ENCODE results near the gene LRPAP1.
"Not testable (repeated sequence)": the region's sequence is repeated elsewhere in the genome, so short reads cannot be mapped to it uniquely, and the experiment has no call there.

The LRPAP1 gene

DNA sequence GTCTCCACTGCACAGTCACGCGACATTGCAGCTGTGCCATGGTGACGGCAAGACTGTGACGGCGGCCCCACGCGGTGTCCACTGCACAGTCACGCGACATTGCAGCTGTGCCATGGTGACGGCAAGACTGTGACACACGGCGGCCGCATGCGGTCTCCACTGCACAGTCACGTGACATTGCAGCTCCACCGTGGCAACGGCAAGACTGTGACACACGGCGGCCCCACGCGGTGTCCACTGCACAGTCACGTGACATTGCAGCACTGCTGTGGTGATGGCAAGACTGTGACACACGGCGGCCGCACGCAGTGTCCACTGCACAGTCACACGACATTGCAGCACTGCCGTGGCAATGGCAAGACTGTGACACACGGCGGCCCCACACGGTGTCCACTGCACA, 32.7 kb upstream of the LRPAP1 start:
- in situ Hi-C loops (cut with HindIII; ENCODE audit: low pct_ligation_motif_present, low pct_unique_long_range_greater_than_20kb, low sequenced_read_pairs); DNase-seq: not testable (repeated sequence)

DNA sequence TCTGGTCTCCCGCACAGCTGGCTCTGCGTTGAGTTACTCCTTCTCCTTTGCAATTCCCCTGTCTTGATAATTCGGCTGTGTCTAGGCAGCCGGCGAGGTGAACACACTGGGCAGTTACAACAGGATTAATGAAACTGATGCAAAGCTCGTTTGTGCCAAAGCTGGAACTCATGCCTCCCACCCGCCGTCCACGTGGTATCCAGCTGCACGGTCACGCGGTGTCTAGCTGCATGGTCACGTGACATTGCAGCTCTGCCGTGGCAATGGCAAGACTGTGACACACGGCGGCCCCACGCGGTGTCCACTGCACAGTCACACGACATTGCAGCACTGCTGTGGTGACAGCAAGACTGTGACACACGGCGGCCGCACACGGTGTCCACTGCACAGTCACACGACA, 31.2 kb upstream of the LRPAP1 start:
- DNase-seq: no peak
- in situ Hi-C loops (cut with HindIII; ENCODE audit: low pct_ligation_motif_present, low pct_unique_long_range_greater_than_20kb, low sequenced_read_pairs): no loop called here

DNA sequence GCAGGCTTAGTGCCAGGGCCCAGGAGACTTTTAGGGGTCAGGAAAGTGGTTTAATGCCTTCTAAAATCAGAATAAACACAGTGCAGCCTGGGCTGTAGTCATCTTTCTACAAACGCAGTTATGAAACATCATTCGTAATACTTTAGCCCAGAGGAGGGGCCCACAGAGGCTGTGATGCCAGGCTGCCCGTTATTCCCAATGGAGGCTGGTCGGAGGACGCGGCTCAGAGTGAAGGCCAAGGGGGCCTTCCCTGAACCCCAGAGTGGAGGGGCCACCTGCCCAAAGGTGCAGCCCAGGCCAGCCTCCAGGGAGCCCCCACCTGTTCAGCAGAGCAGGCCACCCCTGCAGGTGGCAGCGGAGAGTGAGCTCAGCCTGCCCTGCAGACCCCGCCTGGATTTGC, 29.9 kb upstream of the LRPAP1 start:
- in situ Hi-C loops (cut with HindIII; ENCODE audit: low pct_ligation_motif_present, low pct_unique_long_range_greater_than_20kb, low sequenced_read_pairs); DNase-seq: not testable (repeated sequence)

DNA sequence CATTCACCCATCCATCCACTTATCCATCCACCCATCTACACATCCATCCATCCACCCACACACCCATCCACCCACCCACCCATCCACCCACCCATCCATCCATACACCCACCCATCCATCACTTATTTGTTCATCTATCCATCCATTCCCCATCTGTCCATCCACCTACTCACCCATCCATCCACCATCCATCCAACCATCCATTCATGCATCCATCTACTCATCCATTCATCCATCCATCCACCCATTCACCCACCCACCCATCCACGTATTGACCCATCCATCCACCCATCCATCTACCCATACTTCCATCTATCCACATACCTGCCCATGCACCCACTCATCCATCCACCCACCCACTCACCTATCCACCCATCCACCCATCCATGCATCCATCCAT, 28.2 kb upstream of the LRPAP1 start:
- in situ Hi-C loops (cut with HindIII; ENCODE audit: low pct_ligation_motif_present, low pct_unique_long_range_greater_than_20kb, low sequenced_read_pairs); DNase-seq: not testable (repeated sequence)

DNA sequence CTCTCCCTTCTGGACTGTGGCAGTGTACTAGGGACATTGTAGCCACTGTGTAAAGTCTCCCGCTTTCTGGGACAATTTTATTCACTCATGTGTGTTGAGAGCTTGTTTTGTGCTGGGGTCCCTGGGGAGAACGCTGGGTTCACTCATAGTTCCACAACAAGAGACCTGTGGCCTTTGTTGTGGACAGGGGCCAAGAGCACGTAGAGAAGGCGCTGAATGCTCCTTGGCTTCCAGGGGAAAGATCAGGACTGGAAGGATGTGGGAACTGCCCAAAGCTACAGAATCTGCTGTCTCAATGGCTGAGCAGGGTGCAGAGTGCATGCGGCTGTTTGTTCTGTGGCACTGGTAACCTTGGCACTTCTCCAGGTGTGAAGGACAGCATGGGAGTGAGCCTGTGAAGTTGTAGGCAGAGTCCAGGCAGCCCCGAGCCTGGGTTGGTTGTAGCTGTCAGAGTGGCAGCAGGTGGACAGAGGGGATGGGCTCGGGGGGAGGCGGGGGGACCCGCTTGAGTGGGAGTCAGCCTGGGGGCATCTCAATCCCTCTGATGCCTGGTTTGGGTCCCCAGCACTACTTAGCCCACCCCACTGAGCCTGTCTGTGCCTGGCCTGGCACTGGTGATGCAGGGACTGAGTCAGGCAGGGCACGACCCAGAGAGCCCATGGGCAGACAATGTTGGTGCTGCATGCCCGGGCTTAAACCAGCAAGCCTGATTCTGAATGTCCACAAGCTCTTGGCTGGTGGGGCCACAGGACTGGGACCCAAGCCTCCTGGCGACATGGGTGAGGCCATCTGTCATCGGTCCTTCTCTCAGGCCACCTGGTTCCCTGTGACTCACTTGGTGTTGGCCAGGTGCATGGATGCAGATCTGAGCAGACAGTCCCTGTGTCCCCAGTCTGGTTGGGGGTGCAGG, 27.4 kb upstream of the LRPAP1 start:
- in situ Hi-C loops (cut with HindIII; ENCODE audit: low pct_ligation_motif_present, low pct_unique_long_range_greater_than_20kb, low sequenced_read_pairs); DNase-seq: not testable (repeated sequence)

DNA sequence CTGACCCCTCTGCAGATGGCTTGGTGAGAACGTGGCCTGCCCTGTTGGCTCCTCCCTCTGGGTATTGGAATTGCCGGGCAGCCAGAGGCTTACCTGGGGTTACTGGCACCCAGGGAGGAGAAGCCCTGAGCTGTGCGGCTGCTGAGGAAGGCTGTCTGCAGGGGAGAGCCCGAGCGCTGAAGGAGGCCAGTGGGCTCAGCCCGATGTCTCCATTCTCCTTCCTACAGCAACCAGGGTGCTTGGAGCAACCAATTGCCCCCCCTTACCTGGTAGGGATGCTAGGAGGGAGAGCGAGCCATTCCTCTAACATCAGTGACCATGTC, 26.3 kb upstream of the LRPAP1 start:
- in situ Hi-C loops (cut with HindIII; ENCODE audit: low pct_ligation_motif_present, low pct_unique_long_range_greater_than_20kb, low sequenced_read_pairs); DNase-seq: not testable (repeated sequence)

DNA sequence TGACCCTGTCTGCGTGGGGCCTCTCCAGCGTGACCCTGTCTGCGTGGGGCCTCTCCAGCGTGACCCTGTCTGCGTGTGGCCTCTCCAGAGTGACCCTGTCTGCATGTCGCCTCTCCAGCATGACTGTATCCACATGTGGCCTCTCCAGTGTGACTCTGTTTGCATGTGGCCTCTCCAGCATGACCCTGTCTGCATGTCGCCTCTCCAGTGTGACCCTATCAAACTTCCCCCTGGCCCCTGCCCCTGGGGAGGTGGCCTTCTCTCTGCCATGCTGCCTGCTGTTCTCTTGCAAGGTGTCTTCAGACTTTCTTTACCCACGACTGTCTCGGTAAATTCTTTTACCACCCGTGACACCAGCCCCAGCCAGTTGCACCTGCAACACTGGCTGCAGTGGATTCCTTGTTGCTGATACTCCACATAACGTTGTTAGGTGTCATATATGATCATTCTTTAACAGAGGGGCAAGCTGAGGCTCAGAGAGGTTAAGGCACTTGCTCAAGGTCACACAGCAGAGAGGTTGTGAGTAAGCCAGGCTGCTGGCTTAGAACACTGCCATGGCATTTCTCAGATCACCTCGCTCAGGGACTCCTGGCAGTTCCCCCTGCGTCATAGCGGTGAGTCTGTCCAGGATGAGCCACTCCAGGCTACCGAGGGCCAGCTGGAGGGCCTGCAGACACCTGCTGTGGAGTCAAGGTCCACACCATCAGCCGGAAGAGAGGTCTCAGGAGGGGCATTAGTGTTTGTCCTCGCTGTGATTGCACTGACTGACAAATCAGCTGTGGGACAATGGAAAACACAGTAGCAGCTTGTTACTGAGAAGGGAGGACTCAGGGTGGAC, 25.7 kb upstream of the LRPAP1 start:
- in situ Hi-C loops (cut with HindIII; ENCODE audit: low pct_ligation_motif_present, low pct_unique_long_range_greater_than_20kb, low sequenced_read_pairs); DNase-seq: not testable (repeated sequence)

DNA sequence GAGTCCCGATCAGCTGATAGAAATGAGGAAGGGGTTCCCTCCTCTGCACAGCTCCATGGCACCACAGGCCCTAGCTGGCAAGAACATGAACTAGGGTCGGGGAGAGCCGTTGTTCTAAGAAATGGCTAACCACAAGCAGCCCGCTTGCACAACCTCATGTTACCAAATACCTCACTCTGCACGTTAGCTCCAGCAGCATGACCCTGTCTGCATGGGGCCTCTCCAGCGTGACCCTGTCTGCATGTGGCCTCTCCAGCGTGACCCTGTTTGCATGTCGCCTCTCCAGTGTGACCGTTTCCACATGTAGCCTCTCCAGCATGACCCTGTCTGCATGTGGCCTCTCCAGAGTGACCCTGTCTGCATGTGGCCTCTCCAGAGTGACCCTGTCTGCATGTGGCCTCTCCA, 24.9 kb upstream of the LRPAP1 start:
- DNase-seq; in situ Hi-C loops (cut with HindIII; ENCODE audit: low pct_ligation_motif_present, low pct_unique_long_range_greater_than_20kb, low sequenced_read_pairs): not testable (repeated sequence)

DNA sequence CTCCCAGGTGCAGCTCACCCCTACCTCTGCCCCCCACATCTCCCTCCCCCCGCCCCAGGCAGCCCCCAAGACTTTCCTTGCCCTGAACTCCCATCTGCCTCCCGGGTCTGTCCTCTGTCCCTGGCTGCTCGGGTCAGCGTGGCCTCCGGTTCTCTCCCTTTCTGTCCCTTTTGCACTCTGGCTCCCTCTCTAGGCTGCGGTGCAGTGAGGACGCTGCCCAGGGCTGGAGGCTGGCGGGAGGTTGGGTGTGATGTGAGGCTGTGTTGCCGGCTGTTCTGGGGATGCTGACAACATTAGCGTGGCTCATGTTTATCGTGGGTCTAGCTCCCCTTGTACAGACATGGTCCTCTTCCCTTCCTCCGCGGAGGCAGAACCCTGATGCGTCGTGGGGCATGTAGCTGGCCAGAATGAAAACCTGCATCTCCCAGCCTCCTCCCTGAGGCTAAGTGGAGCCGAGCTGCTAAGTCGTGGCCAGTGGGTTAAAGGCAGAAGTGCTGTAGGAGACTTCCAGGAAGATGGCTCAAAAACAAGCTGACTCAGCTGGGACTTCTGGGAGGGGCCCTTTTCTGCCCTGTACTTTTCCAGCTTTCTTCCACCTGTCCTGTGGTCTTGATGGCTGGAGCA, 24.1 kb upstream of the LRPAP1 start:
- DNase-seq; in situ Hi-C loops (cut with HindIII; ENCODE audit: low pct_ligation_motif_present, low pct_unique_long_range_greater_than_20kb, low sequenced_read_pairs): not testable (repeated sequence)

DNA sequence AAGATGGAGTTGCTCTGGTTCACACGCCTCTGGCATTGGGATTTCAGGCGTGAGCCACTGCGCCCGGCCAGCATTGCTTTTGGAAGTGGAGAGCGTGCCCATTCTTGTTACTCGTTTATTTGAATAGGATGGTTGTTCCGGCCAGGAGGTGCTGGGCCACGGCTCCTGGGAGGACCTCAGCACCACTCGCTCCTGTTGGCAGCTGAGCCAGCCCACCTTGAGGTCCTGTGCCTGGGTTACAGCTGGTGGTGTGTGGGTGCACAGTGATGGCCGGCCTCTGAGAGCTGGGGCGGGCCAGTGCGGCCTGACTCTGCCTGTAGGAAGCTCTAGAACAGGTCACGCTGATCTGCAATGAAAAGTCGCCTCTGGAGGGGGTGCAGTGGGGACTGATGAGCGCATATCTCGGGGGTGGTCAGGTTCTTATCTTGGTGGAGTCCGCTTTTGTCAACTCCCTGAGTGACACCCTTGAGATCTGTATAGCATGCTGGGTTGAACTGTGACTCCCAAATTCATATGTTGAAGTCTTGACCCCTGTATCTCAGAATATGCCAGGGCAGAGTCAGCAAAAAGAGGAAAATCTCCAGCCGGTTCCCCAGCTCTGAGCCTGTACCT, 23.3 kb upstream of the LRPAP1 start:
- DNase-seq; in situ Hi-C loops (cut with HindIII; ENCODE audit: low pct_ligation_motif_present, low pct_unique_long_range_greater_than_20kb, low sequenced_read_pairs): not testable (repeated sequence)

DNA sequence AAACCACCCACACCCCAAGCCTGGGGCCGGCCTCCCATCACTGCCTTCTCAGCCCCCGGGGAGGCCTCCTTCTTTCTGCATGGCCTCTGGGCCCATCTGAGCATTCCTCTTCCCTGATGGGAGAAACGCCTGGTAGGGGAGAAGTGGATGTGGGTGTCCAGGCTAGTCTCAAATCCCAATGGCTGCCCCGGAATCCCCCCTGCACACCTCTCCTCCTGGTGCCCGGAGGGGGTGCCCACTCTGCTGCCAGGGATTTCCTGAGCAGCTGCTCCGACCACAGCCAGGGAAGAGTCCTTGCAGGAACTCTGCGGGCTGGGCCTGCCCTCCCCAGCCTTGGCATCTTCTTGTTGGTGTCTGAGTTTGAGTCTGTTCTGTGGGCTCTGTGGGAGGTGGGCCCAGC, 19.1 kb upstream of the LRPAP1 start:
- in situ Hi-C loops (cut with HindIII; ENCODE audit: low pct_ligation_motif_present, low pct_unique_long_range_greater_than_20kb, low sequenced_read_pairs); DNase-seq: not testable (repeated sequence)

DNA sequence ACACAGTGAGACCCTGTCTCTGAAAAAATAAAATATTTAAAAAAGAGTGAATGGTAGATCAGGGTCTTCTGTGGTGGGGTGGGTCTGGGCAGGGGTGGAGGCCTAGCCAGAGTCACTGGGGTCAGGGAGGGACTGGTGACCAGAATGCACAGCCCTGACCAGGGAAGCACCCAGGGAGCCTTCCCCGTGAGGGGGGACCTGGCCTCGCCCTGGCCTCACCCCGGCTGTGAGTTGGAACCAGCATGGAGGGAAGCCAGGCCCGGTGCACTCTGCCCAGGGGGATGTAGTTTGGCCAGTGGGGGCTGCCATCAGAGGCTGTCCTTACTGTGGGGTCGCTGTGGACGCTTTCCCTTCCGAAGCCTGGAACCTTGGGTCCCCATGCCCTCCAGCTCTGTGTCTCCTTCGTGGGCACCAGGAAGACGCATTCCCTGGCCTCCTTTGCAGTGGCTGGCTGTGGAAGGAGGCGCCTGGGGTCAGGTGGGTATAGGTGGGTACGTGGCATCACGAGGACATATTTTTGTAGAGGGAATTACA, 18.6 kb upstream of the LRPAP1 start:
- DNase-seq; in situ Hi-C loops (cut with HindIII; ENCODE audit: low pct_ligation_motif_present, low pct_unique_long_range_greater_than_20kb, low sequenced_read_pairs): not testable (repeated sequence)

DNA sequence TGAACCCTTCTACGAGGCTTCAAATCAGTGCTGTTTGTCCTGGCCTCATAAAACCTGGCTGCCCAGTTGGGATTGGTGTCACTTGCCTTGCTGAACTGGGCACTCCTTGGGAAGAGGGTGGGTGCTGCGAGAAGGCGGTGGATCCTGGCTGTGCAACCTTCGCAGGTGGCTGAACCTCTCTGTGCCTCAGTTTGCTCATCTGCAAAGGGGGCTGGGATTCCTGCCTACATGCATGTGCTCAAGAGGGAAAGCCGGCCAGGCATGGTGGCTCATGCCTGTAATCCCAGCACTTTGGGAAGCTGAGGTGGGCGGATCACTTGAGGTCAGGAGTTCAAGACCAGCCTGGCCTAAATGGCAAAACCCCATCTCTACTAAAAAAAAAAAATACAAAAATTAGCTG, 17.8 kb upstream of the LRPAP1 start:
- in situ Hi-C loops (cut with HindIII; ENCODE audit: low pct_ligation_motif_present, low pct_unique_long_range_greater_than_20kb, low sequenced_read_pairs); DNase-seq: not testable (repeated sequence)

DNA sequence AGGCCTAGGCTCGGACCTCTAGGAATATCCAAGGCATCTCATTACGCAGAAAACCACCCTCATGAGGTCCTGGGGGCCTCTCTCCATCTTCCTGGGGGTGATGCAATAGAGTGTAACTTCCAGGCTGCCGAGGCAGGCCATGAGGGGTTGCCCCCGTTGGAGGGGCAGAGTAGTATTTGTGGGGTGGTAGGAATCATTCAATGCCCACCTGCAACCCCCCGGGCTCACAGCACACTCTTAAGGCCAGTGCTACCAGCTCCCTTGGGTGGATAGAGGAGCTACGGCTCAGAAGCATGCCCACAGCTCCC, 17.4 kb upstream of the LRPAP1 start:
- in situ Hi-C loops (cut with HindIII; ENCODE audit: low pct_ligation_motif_present, low pct_unique_long_range_greater_than_20kb, low sequenced_read_pairs); DNase-seq: not testable (repeated sequence)

DNA sequence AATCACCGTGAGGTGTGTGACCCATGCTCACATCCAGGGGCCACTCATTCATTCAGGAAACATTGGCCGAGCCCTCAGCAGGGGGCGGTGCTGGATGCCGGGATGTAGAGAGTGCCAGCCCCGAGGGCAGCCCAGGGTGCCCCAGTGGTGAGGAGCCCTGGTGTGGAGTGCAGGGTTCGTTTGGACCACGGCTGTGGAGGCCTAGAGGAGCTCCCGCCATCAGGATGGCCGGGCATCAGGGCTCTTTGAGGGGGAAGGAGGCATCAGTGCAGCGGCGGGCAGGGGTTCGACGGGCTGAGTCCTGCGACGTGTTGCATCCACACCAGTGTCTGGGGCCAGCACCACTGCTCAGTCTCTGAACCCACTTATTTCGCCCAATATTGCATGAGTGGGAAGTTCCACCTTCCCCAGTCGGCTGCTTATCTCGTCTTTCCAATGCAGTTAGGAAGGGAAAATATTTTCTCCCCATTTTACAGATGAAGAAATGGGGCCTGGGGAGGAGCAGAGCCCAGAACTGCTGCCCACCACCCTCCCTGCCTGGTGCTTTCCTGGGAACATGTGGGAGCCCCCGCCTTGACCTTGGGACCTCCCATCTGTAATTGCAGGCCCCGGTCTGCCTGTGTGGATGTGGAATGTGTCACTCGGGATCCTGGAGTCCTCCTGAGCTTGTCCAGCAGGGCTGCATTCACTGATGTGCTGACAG, 16.9 kb upstream of the LRPAP1 start:
- DNase-seq; in situ Hi-C loops (cut with HindIII; ENCODE audit: low pct_ligation_motif_present, low pct_unique_long_range_greater_than_20kb, low sequenced_read_pairs): not testable (repeated sequence)

DNA sequence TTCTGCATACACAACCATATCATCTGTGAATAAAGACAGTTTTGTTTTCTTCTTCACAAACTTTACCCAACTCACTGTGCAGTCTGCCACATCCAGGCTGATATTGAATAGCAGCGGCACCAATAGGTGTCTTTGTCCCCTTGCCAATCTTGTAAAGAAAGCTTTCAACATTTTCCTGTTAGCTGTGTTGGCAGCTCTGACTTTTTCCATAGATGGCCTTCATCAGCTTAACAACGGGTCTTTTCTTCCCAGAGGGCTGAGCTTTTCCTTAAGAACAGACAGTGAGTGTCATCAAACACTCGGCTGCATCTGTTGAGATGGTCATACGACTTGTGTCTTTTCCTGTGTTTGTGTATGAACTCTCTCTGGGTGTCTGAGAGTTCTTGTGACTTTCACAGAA, 14.5 kb upstream of the LRPAP1 start:
- in situ Hi-C loops (cut with HindIII; ENCODE audit: low pct_ligation_motif_present, low pct_unique_long_range_greater_than_20kb, low sequenced_read_pairs); DNase-seq: not testable (repeated sequence)

DNA sequence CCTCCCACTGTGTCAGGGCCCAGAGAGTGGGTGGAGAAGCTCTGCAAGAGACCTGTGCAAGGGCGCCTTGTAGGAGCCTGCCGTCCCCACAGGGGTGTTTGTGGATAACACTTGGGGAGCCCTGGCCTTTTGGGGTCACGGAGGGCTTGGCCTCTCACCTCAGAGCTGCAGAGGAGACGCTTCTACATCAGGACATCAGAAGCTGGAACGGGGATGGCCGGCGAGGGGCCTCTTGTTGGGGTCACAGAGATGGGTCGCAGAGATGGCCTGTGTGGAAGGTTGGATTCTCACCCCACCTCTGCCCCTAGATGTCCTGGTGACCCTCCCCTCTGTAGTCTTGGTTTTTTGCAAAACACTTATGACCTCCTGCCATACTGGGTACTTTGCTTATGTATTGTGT, 13.1 kb upstream of the LRPAP1 start:
- DNase-seq; in situ Hi-C loops (cut with HindIII; ENCODE audit: low pct_ligation_motif_present, low pct_unique_long_range_greater_than_20kb, low sequenced_read_pairs): not testable (repeated sequence)
